ENCODE results near the gene CEMIP2. TPM values are rescaled to one million over a fixed set of nuclear protein-coding genes. Genes with fewer than 3 reads are reported as not detected.

Gene CEMIP2
- total RNA-seq, 4 donors from 2014 or later: 93.7 to 184 (median 110) TPM

- no peak for TF ChIP-seq CTCF (IDR thresholded peaks at IDR 0.05; ENCODE audit: low read depth)
Measured at GRCh38 chr9:71746758-71747125, 21.6 kb downstream of the CEMIP2 start.

GRCh38 chr9:71746023-71746757 is 22.1 kb downstream of the CEMIP2 start:
- TF ChIP-seq CTCF (IDR thresholded peaks at IDR 0.05; ENCODE audit: low read depth): no peak

GRCh38 chr9:71744754-71745521 is 23.4 kb downstream of the CEMIP2 start:
- TF ChIP-seq CTCF (IDR thresholded peaks at IDR 0.05; ENCODE audit: low read depth): no peak

- no peak for TF ChIP-seq CTCF (IDR thresholded peaks at IDR 0.05; ENCODE audit: low read depth)
Measured at GRCh38 chr9:71743882-71744281, 24.4 kb downstream of the CEMIP2 start.

GRCh38 chr9:71743217-71743705 is 25.1 kb downstream of the CEMIP2 start:
- TF ChIP-seq CTCF (IDR thresholded peaks at IDR 0.05; ENCODE audit: low read depth): no peak

- no peak for TF ChIP-seq CTCF (IDR thresholded peaks at IDR 0.05; ENCODE audit: low read depth)
Measured at GRCh38 chr9:71742703-71743102, 25.6 kb downstream of the CEMIP2 start.

GRCh38 chr9:71741926-71742648 is 26.2 kb downstream of the CEMIP2 start:
- TF ChIP-seq CTCF (IDR thresholded peaks at IDR 0.05; ENCODE audit: low read depth): no peak

Data from subcutaneous adipose tissue (tissue), 4 donors.